Fibroblast of skin of back (primary cell): ENCODE measurements around the gene IMMP2L.
A peak's percentile ranks its signal among the peaks of the same experiment; 100 is the strongest.

Experiments
- DNase-seq: peaks from one replicate; pipeline ENCODE4 v3.0.0-alpha.2; 2013

Gene IMMP2L

DNA sequence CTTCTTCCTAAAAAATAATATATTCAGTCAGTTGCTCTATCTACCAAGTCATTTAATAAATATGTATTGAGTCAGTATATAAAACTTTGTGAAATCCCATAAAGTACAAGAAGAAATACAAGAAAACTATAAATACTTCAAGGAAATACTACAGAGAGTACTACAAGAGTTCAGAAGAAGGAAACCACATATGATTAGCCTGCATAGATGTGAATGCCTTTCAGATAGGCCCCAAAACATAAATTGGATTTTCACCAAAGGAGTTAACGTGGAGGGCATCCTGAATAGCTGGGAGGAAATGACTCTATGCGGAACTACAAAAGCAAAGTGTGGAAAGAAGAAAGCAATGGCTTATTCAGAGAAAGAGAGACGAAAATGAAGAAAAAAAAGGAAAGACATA is 351.3 kb downstream of the IMMP2L start:
- peak; percentile 79 for DNase-seq

DNA sequence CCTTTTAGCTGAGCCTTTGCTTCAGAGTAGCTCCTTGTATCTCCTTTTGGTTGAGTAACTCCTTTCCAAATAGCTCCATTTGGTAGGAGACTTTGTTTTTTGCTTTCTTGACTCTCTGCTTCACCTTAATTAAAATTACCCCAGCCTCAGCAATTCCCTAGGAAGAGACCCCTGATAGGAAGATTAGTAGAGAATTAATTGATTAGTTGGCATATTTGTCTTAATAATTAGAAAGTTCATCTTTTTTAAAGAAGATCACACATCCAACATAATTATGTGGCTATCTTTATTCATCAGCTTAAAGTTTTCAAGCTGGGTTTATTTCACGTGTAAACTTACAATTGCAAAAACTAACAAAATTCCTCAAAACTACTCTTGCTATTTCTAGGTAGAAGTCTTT is 352.2 kb downstream of the IMMP2L start:
- no peak for DNase-seq

DNA sequence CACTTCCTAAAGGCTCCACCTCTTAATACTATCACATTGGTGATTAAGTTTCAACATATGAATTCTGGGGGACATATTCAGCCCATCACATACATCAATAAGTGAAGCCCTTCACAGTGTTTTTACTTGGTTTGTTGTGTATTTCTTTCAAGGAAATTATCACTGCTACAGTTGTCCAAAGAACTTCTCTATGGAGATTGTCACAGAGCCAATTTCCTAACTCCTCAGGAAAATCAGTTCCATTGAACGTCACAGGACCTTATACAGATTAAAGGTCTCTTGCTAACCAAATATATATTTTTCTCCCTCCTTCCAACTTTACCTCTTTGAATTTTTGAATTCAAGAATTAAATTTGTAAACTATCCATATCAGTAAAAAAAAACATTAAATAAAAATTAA is 357.0 kb downstream of the IMMP2L start:
- DNase-seq: no peak

DNA sequence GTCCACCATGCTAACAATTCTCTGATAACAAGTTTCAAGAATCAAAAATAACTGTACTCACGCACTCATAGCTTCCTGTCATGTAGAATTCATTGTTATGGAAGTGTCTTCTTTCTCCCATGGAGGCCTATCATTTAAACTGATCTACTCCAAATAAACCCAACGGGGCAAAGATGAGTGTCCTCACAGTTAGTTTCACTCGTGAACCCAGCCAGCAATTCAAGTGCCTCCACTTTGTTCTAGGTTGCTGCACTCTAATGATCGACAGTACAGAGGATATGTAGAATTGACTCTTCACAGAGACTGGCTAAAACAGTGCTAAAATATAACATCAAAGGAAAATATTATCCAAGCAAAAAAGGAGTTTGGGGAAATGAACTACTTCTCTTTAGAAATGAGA is 360.0 kb downstream of the IMMP2L start:
- DNase-seq: no peak

DNA sequence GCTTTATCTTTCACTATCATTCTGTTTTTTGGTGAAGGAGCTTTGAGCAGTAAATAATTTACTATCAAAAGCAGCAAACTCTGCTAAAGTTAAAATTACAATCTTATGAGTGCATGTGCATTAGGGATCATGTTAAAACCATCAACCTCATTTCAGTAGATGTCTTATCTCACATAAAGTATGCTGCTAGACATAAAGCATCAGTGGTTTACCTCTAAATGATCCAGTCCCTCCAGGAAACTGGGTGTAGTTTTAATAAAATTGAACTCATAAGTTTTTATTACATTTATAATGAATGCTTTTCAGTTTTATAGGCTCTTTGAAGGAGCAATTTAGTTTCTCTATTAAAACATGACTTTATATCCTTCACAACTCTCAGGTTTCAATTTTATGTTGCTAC is 362.6 kb downstream of the IMMP2L start:
- DNase-seq: no peak

DNA sequence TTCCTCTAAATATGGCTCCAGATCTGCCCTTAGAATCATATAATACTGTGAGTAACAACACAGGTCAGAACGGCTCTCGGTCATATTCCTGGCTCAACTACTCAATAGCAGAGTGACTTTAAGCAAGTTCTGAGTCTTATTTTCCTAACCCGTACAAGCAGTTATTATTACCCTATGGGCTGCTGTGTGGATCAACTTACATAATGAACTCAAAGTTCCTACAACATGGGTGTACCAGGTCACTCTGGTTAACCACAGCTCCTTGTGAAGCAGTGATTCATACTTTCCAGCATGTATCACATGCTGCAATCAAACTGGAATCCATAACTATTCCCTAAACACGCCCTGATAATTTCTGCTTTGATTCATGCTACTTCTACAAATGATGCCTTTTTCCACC is 364.0 kb downstream of the IMMP2L start:
- DNase-seq: peak; percentile 99

DNA sequence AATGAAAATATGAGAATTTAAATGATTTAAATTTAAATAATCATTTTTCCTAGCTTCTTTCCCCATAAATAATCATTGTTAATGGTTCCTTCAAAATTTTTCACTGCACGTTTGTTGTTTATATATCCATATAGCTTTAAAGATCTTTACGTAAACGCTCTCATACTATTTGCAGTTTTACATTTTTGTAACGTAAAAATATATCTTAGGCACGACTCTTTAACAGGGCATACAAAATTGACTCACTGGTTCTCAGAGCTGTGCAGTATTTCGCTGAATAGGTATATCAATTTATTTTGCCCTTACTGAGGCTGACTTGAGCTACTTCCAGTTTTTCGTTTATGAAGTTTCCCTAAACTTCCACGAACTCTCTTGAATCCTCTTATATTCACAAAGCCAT is 365.6 kb downstream of the IMMP2L start:
- no peak for DNase-seq

DNA sequence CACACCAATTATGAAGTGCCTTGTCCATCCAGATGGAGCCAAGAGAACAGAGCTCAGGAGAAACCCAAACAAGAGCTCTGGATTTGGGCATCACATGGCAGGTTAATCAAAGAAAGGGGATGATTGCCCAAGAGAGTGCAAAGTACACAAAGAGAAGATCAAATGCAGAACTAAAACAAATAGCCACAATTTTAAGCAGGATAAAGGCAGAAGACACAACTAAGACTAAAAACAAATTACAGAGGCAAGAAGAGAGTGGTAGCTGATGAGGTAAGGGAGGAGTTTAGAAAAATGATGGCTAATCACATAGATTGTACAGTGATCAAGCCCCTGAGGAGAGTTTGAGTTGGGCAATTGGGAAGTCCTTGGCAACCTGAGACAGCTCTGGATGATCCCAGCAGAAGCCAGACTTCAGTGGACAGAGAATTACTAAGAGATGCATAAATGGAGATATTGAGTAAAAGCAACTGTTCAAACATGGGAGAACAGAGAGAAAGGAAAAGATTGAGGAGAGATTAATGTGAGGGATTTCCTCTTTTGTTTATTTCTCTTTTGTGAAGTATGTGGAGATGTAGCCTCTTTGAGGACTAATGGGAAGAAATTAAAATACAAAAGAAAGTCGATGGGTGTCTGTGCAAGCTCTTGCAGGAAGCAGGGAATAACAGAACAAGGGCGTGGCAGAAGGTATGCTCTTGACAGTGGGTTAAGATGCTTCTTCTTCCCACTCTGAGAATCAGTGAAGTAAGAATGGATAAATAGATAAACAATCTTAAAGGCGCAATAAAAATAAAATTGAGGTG is 369.5 kb downstream of the IMMP2L start:
- DNase-seq: no peak

DNA sequence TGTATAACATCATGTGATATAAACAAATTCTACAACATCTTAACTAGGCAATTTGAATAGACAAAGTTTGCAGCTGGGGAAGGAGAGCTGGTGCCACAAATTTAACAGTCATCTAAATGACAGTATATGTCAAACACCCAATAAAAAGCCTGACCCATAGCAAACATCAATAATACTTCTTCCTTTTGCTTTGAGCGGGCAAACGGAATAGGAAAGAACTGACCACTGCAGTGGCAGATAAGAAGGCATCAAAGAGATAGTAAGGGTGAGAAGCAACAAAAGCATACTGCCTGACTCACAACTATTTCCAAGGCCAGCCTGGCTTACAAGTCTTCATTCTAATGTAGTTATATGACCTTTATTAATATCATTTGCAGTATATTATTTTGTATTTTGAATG is 371.5 kb downstream of the IMMP2L start:
- no peak for DNase-seq

DNA sequence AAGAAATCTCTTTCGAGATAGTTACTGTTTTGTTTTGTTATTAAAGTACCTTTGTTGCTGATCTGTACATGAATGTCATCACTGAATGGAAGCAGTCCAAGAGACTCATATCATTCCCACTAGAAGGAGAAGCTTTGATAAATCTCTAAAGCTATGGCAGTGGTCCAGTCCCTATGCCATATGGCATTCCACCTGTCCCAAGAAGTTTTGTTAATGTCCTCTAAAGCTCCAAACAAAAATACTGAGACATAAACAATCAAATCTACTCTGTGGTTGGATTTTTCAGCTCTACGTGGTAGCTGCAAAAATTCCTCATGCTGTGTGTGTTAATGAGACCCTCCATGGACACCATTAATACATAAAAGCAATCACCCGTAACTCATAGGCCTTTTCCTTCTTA is 377.3 kb downstream of the IMMP2L start:
- DNase-seq: no peak

DNA sequence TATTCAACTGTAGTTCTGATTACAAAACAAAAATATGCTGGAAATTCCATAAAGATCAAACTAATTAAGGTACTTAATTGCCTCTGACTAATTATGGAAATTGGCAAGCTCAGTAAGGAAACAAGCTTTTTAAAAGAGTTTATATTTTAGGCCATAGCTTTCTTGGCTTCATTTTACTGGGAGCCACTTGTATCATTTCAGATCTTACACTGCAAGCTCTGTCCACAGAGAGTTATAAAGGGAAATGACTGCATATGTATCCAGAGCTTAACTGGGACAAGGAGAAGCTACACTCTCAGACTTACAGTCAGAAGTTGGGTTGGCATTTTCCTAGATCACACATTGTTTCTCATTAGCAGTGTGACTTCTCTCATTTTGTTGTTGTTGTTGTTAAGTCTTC is 379.0 kb downstream of the IMMP2L start:
- no peak for DNase-seq

DNA sequence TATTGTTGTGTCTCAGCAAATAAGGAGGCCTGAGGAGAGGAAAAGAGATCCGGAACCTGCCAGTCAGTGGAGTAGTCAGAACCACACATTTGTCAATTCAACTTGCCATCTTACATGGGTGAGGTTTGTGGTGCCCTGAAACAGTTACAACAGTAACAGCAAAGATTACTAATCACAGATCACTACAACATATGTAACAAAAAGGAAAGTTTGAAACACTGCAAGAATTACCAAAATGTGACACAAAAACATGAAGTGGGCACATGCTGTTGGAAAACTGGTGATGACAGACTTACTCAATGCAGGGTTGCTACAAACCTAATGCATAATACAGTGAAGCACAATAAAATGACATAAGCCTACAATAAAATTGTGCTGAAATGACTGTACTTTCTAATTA is 382.0 kb downstream of the IMMP2L start:
- DNase-seq: no peak

DNA sequence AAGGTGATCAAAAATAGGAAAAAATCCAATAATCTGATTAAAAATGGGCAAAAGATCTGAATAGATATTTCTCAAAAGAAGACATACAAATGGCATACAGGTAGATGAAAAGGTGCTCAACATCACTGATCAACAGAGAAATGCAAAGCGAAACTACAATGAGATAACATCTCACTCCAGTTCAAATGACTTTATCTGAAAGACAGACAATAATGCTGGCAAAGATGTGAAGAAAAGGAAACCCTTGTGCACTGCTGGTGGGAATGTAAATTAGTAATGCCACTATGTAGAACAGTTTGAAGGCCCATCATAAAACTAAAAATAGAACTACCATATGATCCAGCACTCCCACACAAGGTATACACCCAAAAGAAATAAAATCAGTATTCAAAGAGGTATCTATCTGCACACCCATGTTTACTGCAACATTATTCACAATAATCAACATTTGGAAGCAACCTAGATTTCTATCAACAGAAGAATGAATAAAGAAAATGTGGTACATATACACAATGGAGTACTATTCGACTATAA is 386.3 kb downstream of the IMMP2L start:
- DNase-seq: no peak

DNA sequence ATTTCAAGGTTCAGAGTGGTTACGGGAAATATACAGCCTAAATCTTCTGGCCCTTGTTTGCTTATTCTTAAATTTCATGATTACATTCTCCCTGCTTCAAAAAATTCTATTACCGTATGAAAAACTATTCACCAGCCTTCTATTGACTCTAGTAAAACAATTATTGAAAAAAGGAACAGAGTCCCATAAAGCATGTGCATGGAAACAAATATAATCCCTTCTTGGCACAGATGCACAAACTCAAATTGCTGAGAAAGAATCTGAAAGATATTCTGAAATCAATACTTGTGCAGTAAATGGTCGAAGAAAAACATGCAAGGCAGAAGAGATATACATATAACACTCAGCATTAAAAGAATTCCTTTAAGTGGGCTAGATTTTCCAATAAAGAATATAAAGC is 387.8 kb downstream of the IMMP2L start:
- DNase-seq: no peak

DNA sequence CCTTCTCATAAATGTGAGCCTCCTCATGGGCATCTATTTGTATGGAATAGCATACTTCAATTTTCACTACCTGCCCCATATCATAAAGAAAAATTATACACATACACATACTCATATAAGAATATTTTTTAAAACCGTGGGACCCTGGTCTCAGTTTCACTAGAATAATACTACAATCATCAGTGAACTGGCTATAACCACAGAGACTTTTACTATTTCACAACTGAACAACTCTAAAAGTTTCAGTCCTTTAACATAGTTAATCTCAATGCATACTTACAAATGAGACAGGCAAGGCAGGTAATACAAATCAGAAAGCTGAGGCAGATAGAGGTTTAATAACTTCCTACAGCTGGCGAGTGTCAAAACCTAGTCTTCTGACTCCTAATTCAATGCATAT is 388.3 kb downstream of the IMMP2L start:
- no peak for DNase-seq

DNA sequence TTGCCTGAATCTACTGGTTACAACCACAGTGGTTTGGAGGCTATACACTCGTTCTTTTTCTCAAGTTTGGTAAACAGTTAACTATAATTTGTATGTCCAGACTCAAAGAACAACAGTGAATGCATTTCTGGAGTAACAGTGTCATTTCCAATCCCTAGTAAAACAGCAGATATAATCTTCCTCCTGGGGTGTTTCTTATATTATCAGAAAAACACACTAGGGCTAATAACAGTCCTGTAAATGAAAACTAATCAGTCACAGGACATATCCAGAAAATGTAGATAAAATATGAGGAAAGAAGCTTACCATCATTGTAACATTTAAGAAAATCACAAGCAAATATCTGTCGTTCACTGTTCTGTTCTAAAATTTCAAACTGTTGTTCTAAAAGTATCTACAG is 388.8 kb downstream of the IMMP2L start:
- no peak for DNase-seq

DNA sequence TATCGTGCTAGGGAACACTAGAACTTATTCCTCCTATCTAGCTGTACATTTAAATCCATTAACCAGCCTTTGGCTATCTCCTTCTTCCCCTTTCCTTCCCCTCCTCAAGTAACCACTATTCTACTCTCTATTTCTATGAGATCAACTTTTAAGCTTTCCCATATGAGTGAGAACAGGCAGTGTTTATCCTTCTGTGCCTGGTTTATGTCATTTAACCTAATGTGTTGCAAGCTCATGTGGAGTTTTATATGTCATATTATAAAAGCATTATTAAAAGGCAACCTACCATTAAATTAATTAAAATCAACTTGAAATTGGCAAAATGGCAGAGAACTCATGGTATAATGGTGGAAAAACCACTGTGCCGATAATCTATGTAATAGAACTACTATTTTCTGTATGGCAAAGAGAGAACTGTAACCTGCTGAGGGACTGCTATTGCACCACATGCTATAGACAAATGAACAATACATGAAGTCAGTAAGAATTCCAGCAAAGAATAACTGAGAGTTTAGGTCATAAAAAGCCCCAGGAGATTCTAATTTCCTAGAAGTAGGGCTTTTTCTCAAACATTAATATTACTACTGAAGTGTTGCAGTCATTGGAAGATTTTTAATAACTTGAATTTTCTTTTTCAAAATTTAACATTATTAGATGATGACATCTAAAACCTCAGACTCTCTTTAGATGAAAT is 389.6 kb downstream of the IMMP2L start:
- DNase-seq: peak; percentile 12

DNA sequence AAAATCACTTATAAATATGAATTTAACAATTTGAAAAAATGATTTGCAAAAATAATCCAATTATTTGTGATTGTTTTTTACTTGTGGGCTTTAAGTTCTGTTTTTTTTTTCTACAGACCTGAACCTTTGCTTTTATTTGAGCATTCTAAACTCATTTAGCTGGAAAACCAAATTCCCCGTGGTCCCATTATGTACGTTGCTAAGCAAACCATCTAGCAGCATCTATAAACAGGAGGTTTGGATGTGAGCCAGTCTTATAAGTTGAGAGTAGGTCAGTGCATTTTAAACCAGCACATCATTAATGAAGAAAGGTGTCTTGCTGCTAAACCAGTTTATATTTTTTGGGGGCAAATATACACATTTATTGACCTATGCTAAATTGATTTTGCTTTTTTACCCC is 394.1 kb downstream of the IMMP2L start:
- peak; percentile 49 for DNase-seq

DNA sequence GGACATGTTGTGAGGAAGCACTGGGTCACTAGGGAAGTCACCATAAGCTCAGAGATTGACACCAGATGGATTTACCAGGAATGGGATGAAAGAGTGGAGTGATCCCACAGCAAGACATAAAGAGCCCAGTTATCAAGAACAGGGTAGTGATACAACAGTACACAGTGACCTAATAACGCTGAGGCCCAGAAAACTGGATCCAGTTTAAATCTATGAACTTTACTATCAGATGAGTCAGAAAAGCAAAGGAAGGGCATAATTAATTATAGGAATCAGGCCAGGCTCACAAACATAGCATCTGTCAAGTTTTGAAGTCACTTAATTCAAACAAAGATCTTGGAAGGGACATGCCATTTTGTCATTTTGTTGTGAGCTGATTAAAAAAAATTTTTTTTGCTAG is 397.9 kb downstream of the IMMP2L start:
- no peak for DNase-seq

DNA sequence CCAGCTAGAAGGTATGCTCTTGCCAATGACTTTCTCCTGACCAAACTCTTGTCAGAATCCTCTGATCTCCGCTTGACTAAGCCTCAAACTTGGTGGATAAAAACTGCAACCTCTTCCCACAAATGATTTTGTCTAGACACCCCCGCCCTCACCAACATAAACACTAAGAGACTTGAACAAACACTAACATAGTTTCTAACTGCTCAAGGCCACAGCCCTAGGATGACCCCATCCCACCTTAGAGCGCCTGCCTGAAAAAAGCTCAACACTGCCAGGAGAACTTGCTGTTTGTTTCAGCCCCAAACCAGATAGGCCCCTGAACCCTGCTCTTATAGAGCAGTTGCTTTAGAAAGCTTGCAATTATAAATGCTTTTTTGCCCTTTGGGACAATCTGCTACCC is 399.6 kb downstream of the IMMP2L start:
- DNase-seq: no peak

DNA sequence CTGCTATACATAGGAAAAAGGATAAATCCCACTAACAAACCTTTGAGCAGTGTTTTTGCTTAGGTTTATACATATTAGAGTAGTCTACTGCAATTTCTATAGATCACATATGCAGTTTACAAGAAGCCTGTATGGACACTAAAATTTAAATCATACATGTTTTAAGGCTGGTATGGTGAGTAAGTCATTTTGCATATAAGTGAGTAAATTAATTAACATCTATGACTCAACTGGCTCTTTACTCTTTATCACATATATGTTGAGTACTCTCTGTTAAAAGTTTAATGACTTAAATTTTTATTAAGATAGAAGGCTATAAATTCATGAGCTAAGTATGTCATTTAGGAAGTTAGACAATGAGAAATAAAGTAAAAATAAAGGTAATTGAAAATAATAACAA is 402.0 kb downstream of the IMMP2L start:
- DNase-seq: no peak

DNA sequence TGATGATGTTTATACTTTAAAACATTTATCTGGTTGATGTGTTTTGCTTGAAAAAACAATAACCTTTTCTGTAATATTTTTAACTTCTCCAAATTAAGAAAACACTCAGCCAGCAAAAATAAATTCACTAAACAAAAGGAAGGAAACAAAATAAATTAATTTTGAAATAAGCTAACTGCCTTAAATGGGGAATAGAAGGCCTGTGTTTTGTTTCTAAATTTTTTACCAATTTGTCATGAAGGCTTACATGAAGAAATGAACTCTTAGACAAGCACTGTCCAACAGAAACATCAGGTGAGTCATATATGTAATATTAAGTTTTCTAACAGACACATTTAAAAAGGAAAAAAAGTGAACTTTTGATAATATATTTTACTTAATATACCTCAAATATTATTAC is 402.9 kb downstream of the IMMP2L start:
- peak; percentile 81 for DNase-seq

DNA sequence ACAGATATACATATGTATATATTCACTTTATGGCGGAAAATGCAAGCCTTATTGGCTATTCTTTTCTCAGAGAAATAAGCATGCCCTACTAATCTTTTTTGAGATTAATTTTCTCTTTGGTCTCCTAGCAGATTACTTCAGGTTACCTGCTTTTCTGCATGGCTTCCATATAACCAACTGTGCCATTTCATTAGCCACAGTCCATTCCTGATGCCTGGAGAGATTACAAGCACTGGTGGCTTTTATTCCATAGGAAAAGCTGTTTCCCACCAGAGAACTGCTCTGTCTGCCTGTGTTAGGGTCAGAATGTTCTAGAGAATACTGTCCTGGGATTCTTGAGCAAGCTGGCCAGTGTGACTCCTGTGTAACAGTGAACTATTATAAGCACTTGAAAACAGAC is 411.6 kb downstream of the IMMP2L start:
- DNase-seq: no peak
